Cardiac septum (tissue), 1 donor: ENCODE results near the gene CUL1. TPM values are rescaled to one million over a fixed set of nuclear protein-coding genes. Genes with fewer than 3 reads are reported as not detected.

Experiments used
- DNase-seq: peaks from one replicate; pipeline ENCODE4 v3.0.0-alpha.2; 2020; ENCODE audit warnings: low spot score
- intact Hi-C: fragments of 100-400 bp; cut with DNase I; formaldehyde crosslinking; loops from one replicate; pipeline ENCODE4 v1.14.0; 2022
- long read RNA-seq: library from polyadenylated mRNA; unstranded; transcript quantifications from one replicate; pipeline ENCODE4 v2.0.0, GENCODE V29; 2021
- total RNA-seq: library from RNA; stranded (reverse); fragmentation: NEBNext Ultra II Directional; extraction: Animal tissue kit (Norgen Biotek cat#: 25700); gene quantifications from one replicate; pipeline ENCODE4 v1.2.1, GENCODE V29; 2021
- donor health status: DM: no; HTN: no; CAD: no.

The CUL1 gene
- 42.3 TPM for total RNA-seq
- long read RNA-seq, transcript CUL1-203 (22 exons, 3,054 nt): minor isoform, 13 of 106 reads
- long read RNA-seq, transcript CUL1-201 (22 exons, 3,064 nt): major isoform, 72 of 106 reads
- long read RNA-seq, partial matches to known transcripts: 14 of 106 reads
- long read RNA-seq, other reads (novel, unspliced or antisense): 7 of 106 reads

DNA sequence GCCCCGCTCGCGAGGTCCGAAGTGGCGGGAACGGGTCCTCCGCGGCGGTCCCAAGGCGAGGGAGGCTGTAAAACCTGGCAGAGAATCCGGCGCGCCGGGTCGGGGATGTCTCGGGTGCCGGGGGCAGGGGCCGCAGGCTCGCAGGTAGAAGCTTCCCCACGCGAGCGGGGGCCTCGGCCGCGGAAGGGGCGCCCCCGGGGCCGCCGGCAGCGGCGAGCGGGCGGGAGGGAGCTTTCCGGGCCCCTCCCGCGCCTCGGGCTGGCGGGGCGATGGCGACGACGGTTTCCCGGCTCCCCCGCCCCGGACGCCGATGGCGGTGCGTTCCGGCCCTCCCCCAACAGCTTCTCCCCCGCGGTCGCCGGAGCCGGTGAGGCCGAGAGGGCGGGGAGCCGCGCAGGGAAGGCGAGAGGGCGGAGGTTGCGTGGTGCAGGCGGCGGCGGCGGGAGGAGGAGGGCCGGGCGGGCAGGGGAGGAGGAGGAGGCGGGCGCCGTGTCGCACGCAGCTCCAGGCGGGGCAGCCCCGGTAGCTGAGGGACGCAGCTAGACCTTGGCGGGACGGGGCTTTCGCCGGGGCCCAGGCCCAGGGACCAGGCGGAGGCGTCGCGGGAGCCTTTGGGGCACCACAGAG lies at the start of gene CUL1:
Gene CUL1 (plus strand): TSS at position 507 of the 627 bp plus-strand sequence. CDS start 31,220 bp downstream, outside the sequence.
- intact Hi-C loops: loop anchor here (2.0 to 5.0 kb wide), 3 partner anchors 186 to 394 kb away; partner anchors contain the start of genes EZH2, PDIA4 and ZNF786
- peak; percentile 93 for DNase-seq

DNA sequence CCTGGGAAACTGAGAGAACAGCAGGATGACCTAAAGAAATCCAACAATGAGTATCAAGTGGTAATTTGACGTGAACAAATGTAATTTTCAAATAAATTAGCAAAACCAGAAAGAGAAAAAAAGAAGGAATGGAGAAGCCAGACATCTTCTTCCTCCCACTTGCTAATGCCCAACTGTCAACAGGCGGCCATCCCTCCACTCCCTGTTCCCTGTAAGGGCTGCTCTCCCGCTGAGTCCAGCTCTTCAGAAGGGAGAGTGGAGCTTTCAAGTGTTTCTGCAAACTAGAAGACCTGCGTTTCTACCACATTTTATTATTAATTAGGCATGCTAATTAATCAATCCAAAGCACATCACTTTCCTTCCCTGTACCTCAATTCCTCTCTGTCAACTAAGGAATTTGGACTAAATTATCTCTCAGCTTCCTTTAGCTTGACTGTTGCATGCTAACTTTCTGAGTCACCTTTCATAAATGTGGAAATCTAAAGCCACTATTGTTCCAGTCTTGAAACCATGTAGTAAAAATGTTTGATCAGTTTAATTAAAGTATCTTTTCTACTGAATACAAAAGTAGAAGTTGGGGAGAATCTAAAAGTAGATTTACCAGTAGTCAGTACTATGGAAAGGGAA lies 48.4 kb upstream of the CUL1 start:
- intact Hi-C loops: no loop called here
- no peak for DNase-seq

DNA sequence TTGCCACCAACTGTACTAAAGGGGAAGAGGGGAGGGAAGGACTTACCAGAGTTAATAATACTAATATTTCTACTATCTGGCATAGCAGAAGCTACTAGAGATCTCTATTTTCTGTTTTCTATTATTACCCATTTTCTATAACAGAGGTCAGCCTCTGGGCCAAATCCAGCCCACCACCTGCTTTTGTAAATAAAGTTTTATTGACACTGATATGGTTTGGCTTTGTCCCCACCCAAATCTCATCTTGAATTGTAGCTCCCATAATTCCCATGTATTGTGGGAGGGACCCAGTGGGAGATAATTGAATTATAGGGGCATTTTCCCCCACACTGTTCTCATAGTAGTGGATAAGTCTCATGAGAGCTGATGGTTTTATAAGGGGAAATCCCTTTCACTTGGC lies 45.9 kb upstream of the CUL1 start:
- intact Hi-C loops: no loop called here
- no peak for DNase-seq

DNA sequence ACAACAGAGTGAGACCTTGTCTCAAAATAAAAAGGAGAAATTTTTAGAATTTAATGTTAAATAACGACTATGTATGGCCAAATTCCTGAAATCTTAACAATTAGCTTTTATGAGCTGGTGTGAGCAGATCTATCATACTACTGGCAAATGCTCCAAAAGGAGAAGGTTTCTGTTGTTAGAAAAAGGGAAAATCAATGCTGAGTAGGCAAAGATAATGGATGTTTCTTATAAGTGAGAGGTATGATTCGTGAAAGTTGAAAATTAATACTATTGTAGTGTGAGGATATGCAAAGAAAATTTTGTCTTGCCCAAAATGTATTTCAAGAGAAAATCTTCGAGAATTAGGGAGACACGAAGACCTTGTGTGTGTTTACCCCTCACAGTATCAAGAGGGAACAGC lies 40.8 kb upstream of the CUL1 start:
- intact Hi-C loops: no loop called here
- DNase-seq: no peak

DNA sequence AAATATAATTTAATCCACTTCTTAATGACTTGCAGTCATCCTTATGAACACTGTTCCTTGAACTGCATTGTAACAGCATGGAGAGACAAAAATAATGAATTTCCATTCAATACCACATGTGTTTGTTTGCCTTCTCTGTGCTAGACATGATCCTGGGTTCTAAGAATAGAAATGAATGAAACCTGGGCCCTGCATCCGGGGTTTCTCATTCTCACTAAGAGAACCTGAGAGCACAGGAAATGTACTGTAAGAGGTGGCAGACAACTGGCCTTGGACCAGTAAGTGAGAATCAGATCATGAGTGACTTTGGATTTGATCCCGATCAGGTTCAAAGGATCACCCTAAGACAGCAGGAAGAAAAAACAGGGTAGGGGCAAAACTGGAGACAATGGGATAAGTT lies 37.2 kb upstream of the CUL1 start:
- intact Hi-C loops: no loop called here
- DNase-seq: no peak

DNA sequence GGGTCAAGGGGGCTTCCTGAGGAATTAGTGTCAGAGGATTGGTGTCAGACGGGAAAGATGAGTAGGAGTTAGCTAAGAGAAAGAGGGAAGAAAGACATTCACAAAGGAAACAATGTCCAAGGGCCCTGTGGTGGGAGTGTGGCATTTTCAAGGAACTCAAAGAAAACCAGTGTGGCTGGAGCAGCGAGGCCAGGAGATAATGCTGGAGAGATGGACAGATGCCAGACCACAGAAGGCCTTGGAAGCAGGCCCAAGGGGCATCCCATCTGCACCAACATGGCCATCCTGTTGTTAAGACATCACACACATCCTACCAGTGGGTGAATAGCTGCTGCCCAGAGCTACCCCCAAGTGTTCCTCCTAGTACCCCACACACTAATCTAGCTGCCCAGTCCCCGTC lies 36.1 kb upstream of the CUL1 start:
- no peak for DNase-seq
- intact Hi-C loops: no loop called here

DNA sequence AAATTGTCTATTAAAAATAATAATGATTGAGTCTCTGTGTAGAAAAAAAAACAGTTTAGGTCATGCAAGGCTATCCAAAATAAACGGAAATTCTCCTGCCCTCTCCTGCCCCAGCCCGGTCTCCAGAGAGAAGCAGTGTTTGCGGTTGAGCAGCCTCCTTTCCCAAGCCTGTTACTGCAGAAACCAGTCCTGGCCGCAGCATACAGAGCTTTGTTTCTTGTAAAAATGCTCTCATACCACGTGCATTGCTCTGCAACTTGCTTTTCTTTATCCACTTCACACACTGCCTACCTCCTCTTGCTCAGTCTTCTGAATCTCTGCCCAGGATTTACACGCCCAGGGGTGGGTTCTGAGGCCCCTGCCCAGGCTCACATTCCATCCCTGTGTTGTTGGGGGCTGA lies 34.4 kb upstream of the CUL1 start:
- DNase-seq: peak; percentile 81
- intact Hi-C loops: no loop called here

DNA sequence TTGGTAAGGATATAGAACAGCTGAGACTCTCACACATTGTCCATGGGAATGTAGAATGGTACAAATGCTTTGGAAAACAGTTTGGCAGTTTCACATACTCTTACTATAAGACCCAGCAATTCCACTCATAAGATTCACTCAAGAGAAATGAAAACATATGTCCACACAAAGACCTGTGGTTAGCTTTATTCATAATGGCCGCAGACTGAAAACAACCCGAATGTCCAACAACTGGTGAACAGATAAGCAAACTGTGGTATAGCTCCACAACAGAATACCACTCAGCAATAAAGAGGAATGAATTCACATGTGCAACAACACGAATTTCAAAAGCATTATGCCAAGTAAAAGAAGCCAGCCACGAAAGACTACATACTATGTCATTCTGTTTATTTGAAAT lies 33.5 kb upstream of the CUL1 start:
- no peak for DNase-seq
- intact Hi-C loops: no loop called here

DNA sequence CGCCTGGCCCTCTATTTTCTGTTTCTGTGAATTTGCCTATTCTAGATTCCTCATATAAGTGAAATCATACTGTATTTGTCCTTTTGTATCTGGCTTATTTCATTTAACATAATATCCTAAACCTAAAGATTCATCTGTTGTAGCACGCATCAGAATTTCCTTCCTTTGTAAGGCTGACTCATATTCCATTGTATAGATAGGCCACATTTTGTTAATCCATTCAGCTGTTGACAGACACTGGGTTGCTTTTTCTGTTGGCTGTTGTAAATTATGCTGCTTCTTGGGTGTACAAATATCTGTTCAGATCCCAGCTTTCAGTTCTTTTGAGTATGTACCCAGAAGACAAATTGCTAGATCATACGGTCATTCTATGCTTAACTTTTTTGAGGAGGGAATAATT lies 28.8 kb upstream of the CUL1 start:
- no peak for DNase-seq
- intact Hi-C loops: no loop called here

DNA sequence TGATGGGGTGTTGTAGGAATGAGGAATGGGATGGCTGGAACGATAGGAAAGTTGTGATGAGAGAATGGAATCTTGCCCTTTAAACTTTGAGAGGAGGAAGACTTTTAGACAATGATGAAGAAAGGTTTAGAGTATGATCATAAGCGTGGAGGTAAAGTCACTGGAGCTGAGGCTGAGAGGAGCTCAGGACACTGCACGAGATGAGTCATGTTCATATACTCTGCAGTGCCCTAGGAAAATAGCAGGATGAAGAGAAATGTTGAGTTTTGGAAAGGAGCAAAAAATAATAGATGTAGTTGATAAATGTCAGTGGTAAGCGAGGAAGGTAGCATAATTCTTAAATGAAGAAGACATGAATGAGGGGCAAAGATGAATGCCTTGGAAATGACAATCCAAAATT lies 28.3 kb upstream of the CUL1 start:
- DNase-seq: no peak
- intact Hi-C loops: no loop called here

DNA sequence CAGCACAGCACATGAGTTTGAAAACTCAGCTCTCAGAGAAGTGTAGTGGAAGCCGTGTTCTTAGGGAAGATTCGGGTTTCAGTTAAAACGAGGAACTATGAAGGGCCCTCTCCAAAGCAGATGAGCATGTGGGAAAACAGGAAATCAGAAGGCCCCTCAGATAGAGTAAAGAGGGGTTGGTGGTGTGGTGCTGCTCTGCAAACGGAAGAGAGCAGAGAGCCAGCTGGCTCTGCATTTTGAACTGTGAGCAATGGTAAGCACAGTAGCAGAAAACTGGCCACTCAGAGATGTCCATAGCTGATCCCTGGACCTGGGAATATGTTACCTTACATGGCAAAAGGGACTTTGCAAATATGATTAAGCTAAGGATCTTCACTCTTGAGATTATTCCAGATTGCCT lies 27.9 kb upstream of the CUL1 start:
- intact Hi-C loops: no loop called here
- no peak for DNase-seq

DNA sequence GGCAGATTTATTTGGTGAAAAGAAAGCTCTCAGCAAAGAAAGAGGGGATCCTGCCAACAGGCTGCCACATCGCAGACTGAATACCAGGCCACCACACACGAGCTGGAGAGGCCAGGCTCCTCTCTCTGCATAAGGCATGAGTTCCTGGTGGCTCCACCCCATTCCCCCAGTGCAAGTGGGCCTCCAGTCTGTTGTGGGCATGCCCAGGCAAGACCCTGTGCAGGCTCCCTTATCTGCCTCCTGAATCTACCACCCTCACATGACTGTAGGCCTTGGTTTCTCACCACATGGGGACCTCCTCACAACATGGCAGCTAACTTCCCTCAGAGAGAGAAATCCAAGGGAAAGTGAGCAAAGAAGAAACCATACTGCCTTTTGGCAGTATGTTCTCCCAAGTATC lies 26.7 kb upstream of the CUL1 start:
- DNase-seq: no peak
- intact Hi-C loops: no loop called here

DNA sequence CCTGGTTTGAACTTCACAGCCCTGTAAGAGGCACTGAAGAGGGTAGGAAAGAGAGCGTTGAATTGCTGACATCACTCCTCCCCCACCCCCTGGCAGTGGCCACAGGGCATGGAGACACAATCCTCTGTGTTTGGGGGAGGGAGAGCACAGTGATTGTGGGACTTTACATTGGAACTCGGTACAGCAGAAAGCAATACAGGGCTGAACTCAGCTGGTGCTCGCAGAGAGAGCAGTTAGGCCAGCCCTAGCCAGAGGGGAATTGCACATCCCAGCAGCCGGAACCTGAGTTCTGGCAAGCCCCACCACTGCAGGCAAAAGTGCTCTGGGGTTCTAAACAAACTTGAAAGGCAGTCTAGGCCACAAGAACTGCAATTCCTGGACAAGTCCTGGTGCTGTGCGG lies 24.0 kb upstream of the CUL1 start:
- DNase-seq: no peak
- intact Hi-C loops: no loop called here

DNA sequence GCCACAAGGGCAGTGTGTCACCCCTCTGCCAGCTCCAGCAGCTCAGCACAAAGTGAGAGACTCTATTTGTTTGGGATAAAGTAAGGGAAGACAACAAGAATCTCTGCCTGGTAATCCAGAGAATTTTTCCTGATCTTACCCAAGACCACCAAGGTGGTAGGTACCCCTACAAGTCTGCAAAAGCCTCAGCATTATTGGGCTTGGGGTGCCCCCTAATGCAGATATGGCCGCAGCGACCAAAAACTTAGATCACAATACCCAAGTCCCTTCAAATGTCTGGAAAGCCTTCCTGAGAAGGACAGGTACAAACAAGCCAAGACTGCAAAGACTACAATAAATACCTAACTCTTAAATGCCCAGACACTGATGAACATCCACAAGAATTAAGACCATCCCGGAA lies 22.4 kb upstream of the CUL1 start:
- DNase-seq: no peak
- intact Hi-C loops: no loop called here

DNA sequence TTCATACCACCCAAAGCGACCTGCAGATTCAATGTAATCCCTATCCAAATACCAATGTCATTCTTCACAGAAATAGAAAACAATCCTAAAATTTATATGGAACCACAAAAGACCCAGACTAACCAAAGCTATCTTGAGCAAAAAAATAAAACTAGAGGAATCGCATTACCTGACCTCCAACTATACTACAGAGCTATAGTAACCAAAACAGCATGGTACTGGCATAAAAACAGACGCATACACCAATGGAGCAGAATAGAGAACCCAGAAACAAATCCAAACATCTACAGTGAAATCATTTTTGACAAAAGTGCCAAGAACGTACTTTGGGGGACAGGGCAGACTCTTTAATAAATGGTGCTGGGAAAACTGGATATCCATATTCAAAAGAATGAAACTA lies 16.9 kb upstream of the CUL1 start:
- DNase-seq: no peak
- intact Hi-C loops: no loop called here

DNA sequence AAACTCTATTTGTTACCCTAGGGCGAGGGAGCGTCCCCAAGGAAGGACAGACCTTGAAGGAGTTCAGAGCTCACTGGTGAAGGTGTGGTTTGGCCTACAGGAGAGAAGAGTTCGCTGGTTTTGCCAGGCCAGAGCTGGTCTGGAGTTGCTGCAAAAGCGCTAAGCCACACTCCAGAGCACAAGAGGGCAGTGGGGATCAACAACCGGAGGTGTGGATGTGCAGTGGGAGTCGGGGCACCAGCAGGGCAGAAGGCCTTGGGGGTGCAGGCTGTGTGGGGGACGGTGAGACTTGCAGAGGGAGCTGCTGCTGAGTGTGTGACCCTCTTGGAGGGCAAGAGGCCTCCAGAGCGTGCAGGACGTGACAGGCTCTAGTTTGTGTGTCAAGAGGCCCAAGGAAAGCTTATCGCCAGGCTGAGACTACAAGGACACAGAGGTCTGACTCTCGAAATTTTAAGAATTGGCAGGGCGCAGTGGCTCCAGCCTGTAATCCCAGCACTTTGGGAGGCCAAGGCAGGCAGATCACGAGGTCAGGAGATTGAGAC lies 14.3 kb upstream of the CUL1 start:
- intact Hi-C loops: no loop called here
- DNase-seq: no peak

DNA sequence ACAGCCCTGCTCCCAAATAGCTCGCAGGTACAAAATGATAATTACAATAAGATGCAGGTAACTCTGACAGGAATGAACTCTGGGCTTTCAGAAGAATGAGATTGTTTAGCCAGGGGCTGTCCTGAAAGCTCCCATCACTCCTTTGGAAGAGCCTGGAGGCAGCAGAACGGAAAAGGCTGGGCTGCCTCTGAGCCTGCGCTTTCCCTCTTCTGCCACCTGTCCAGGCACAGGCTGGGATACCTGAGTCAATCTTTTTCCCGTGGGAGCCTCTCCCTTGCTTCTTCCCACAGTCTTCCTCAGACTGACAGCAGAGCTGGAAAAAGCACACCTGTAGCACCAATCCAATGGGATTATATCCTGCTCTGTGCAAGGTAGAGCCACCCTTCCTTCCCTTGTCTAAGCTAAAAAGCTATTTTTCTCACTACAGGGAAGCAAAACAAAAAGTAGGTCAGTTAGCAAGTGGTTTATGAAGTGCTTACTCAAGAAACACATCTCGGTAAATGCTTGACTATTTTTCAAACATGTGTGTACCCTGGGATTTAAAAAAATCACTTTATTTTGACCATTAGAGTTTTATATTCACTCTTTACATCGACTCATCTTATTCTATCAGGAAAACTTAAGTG lies 12.3 kb upstream of the CUL1 start:
- intact Hi-C loops: no loop called here
- no peak for DNase-seq

DNA sequence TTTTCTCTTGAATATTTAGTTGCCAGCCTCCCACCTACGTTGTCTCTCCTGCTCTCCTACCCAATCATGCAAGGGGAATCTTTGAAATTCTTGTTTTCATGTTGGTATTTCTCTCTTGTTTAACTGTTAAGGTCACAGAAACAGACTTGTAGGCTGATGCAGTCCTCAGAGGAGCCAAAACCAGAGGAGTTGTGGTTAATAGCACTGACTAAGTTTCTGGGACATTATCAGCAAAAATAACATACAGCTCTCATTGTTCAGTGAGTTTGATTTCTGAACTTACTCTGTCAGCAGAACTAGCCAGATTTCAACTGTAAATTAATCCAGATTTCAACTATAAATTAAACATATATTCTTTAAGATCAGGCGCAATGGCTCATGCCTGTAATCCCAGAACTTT lies 11.1 kb upstream of the CUL1 start:
- DNase-seq: no peak
- intact Hi-C loops: no loop called here

DNA sequence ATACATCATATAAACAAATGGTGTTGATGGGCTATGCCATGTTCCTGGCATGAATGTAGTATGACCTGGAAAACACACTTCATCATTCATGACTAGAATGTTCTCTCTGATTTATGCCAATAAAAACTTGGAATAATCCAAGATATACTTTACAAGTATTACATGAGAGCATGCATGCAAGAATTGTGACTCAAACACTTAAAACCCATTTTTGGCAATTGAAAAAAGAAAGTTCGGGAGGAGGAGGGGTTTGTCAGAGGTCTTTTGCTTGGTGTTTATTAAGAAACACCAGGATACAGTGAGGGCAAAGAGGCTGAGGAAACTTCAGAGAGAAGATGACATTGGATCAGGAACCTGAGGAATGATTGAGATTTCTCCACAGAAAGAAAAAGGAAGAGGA lies 10.2 kb upstream of the CUL1 start:
- DNase-seq: no peak
- intact Hi-C loops: no loop called here

DNA sequence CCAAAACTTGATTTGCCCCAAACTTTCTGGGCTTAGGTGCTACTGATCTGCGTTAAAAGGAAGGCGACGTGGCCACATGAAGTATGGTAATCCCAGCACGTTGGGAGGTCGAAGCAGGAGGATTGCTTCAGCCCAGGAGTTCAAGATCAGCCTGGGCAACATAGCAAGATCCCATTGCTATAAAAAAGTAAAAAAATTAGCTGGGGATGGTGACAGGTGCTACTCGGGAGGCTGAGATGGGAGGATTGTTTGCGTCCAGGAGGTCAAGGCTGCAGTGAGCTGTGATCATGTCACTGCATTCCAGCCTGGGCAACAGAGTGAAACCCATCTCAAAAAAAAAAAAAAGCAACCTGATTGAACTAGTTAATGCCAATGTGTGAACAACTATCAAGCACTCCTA lies 5.1 kb upstream of the CUL1 start:
- DNase-seq: no peak
- intact Hi-C loops: no loop called here

DNA sequence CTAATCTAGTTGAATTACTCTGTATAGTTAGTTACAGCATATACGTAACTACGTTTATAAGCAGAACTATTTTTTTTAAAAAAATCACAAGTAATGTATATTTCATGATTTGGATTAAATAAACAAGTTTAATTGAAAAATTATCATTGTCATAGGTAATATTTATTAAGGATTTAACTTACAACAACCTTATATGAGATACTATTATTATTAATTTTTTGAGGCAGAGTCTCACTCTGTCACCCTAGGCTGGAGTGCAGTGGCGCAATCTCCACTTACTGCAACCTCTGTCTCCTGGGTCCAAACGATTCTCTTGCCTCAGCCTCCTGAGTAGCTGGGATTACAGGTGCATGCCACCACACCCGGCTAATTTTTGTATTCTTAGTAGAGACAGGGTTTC lies 4.1 kb upstream of the CUL1 start:
- DNase-seq: no peak
- intact Hi-C loops: loop anchor here (5.0 kb wide), 2 partner anchors 333 to 398 kb away; partner anchors contain the start of genes PDIA4 and ZNF786
